Keratinocyte (primary cell): ENCODE results near the gene PHACTR1. TPM values are rescaled to one million over a fixed set of nuclear protein-coding genes. Genes with fewer than 3 reads are reported as not detected.

Source experiments
- DNase-seq: peaks from one replicate; pipeline ENCODE4 v3.0.0-alpha.2; 2011; ENCODE audit warnings: low read depth, missing footprints, low spot score
- FAIRE-seq: peaks from 2 replicates; lab custom pipeline; 2011; peaks lifted over from hg19 to GRCh38; lab: Jason Lieb, UNC
- H2AFZ ChIP-seq: 2 replicates; pipeline ENCODE4 v1.6.0; 2012; ENCODE audit warnings: low read length, control low read depth, inconsistent platforms; ENCODE audit not compliant: control insufficient read depth
- H3K27ac ChIP-seq: 2 replicates; pipeline ENCODE4 v1.5.1; 2011; ENCODE audit warnings: low read length; ENCODE audit not compliant: control insufficient read depth, insufficient read depth
- H3K27me3 ChIP-seq: 3 replicates; pipeline ENCODE4 v1.6.0; 2011; ENCODE audit warnings: low read length; ENCODE audit not compliant: control insufficient read depth, insufficient read depth; ENCODE audit errors: extremely low read depth
- H3K36me3 ChIP-seq, 2 experiments: 2 replicates in 1 of 2; 3 replicates in 1 of 2; pipeline ENCODE4 v1.5.1; 2011; ENCODE audit warnings: low read length in 2 of 2, mild to moderate bottlenecking in 1 of 2; ENCODE audit not compliant: control insufficient read depth in 2 of 2, insufficient read depth in 2 of 2; ENCODE audit errors: extremely low read depth in 1 of 2
- H3K4me1 ChIP-seq: 3 replicates; pipeline ENCODE4 v1.5.1; 2011; ENCODE audit warnings: low read length; ENCODE audit not compliant: control insufficient read depth, insufficient read depth; ENCODE audit errors: extremely low read depth
- H3K4me2 ChIP-seq: 3 replicates; pipeline ENCODE4 v1.6.0; 2011; ENCODE audit warnings: low read depth, low read length; ENCODE audit not compliant: control insufficient read depth, insufficient read depth; ENCODE audit errors: extremely low read depth
- H3K4me3 ChIP-seq, 3 experiments: fragments of 200-600 bp in 1 of 3; sonication (generic) in 1 of 3; 2 replicates in 2 of 3; 3 replicates in 1 of 3; pipeline ENCODE4 v1.5.1; 2011 to 2016; ENCODE audit warnings: low read length in 3 of 3, mild to moderate bottlenecking in 3 of 3, control low read depth in 2 of 3, inconsistent platforms in 1 of 3, low read depth in 1 of 3, mixed read lengths in 1 of 3, mixed run types in 1 of 3, moderate library complexity in 1 of 3; ENCODE audit not compliant: control insufficient read depth in 2 of 3, insufficient read depth in 2 of 3; ENCODE audit errors: extremely low read depth in 1 of 3
- H3K79me2 ChIP-seq: 2 replicates; pipeline ENCODE4 v1.6.0; 2012; ENCODE audit warnings: low read length; ENCODE audit not compliant: control insufficient read depth, insufficient read depth
- H3K9ac ChIP-seq: 3 replicates; pipeline ENCODE4 v1.6.0; 2011; ENCODE audit warnings: low read length; ENCODE audit not compliant: control insufficient read depth, insufficient read depth; ENCODE audit errors: extremely low read depth
- H3K9me1 ChIP-seq: 3 replicates; pipeline ENCODE4 v1.6.0; 2011; ENCODE audit warnings: low read length; ENCODE audit not compliant: control insufficient read depth, insufficient read depth; ENCODE audit errors: extremely low read depth
- H3K9me3 ChIP-seq: 2 replicates; pipeline ENCODE4 v1.5.1; 2012; ENCODE audit warnings: low read depth, low read length; ENCODE audit not compliant: control insufficient read depth
- H4K20me1 ChIP-seq: 3 replicates; pipeline ENCODE4 v1.6.0; 2011; ENCODE audit warnings: low read length; ENCODE audit not compliant: control insufficient read depth, insufficient read depth; ENCODE audit errors: extremely low read depth
- EZH2 ChIP-seq: IDR thresholded peaks from one replicate; pipeline ENCODE4 v1.6.1; 2012; ENCODE audit warnings: inconsistent platforms, mild to moderate bottlenecking, low read length, moderate library complexity
- dilution Hi-C: fragments of 300-500 bp; cut with MboI; formaldehyde crosslinking; loops from one replicate; pipeline ENCODE4 v1.7.0; 2020; ENCODE audit warnings: low sequenced_read_pairs; ENCODE audit not compliant: extremely low pct_ligation_motif_present
- polyA plus RNA-seq, 5 experiments: library from polyadenylated mRNA; depleted of rRNA in 3 of 5; stranded (reverse) in 3 of 5; stranded (forward) in 1 of 5; unstranded in 1 of 5; fragments of >200 nt; gene quantifications; 1 replicate in 1 of 5; 2 replicates in 3 of 5; 3 replicates in 1 of 5; pipeline versions ENCODE4 v1.2.1 to v1.2.3, GENCODE V29; 2011 to 2012; ENCODE audit warnings: missing spikeins in 2 of 5, low read depth in 1 of 5, low replicate concordance in 1 of 5
- TF ChIP-seq, protein P1 (sequence below), 3 experiments: IDR thresholded peaks in 1 of 3; conservative IDR thresholded peaks in 1 of 3; optimal IDR thresholded peaks in 1 of 3; 2 replicates in 2 of 3; 3 replicates in 1 of 3; pipeline versions ENCODE3 to v1.5.1; 2011; ENCODE audit warnings: low read length in 3 of 3, mild to moderate bottlenecking in 3 of 3, moderate library complexity in 2 of 3, control low read depth in 1 of 3, inconsistent platforms in 1 of 3; ENCODE audit not compliant: insufficient read depth in 2 of 3; ENCODE audit errors: extremely low read depth in 1 of 3

The PHACTR1 gene
- polyA plus RNA-seq, 1 donor (not counting 4 experiments of a cell fraction or from before 2014, with no cell fraction given), result 0.22 TPM

DNA sequence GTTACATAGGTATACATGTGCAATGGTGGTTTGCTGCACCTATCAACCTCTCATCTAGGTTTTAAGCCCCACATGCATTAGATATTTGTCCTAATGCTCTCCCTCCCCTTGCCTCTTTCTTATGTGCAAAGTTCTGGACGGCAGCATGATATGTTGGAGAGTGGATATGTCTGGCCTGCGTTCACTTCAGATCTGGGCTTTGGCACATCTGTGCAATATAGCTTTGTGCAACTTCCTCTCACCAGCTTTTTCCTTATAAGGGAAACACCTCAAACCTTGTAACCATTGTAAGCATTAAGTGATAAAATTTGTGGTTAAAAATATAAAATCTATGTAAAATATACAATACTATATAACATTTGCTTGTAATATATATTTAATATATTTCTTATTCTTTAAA, 288.0 kb downstream of the PHACTR1 start:
- H2AFZ ChIP-seq, result no peak overlapping the region
- no peaks in the 10 kb centered on the region for H3K9me3 ChIP-seq
- no peak overlapping the region for H3K9ac ChIP-seq
- H3K4me1 ChIP-seq, result no peaks in the 10 kb centered on the region
- H3K79me2 ChIP-seq, result no peaks in the 10 kb centered on the region
- no peak overlapping the region for H3K27ac ChIP-seq
- TF ChIP-seq EZH2, result no peak
- TF ChIP-seq, protein P1, sequence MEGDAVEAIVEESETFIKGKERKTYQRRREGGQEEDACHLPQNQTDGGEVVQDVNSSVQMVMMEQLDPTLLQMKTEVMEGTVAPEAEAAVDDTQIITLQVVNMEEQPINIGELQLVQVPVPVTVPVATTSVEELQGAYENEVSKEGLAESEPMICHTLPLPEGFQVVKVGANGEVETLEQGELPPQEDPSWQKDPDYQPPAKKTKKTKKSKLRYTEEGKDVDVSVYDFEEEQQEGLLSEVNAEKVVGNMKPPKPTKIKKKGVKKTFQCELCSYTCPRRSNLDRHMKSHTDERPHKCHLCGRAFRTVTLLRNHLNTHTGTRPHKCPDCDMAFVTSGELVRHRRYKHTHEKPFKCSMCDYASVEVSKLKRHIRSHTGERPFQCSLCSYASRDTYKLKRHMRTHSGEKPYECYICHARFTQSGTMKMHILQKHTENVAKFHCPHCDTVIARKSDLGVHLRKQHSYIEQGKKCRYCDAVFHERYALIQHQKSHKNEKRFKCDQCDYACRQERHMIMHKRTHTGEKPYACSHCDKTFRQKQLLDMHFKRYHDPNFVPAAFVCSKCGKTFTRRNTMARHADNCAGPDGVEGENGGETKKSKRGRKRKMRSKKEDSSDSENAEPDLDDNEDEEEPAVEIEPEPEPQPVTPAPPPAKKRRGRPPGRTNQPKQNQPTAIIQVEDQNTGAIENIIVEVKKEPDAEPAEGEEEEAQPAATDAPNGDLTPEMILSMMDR (optimal IDR thresholded peaks at IDR 0.05 in 1 of 3, IDR thresholded peaks at IDR 0.05 in 1 of 3, conservative IDR thresholded peaks at IDR 0.05 in 1 of 3; ENCODE audit: extremely low read depth in 1 of 3, insufficient read depth in 2 of 3, low read length in 3 of 3), result no peak
- no peaks in the 10 kb centered on the region for H4K20me1 ChIP-seq
- no peak for DNase-seq
- H3K36me3 ChIP-seq, result no peaks in the 10 kb centered on the region
- no peak overlapping the region for H3K4me2 ChIP-seq
- H3K27me3 ChIP-seq, result no peaks in the 10 kb centered on the region
- H3K4me3 ChIP-seq, result no peak overlapping the region
- FAIRE-seq, result no peak
- dilution Hi-C loops, result no loop called here
- H3K9me1 ChIP-seq, result no peaks in the 10 kb centered on the region

DNA sequence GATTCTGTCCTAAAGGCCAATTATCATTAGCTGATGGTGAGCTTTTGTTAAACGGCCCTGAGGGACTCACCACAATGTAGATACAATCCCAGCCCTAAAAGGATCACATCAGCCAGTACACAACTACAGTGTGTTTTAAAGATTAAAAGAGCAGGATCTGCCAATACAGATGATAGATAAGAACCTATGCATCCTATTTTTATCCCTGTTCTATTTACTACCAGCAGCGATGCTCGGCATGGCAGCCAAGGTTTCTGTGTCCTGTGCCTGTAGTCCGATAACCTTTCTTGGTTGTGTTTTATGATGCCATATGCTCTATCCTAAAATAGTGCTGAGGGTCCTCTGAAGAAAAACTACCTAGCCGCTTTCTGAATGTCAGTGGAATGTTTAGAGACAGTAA, 289.4 kb downstream of the PHACTR1 start:
- DNase-seq (no peak), FAIRE-seq (no peak)
- H4K20me1 ChIP-seq, result no peaks in the 10 kb centered on the region
- H3K27me3 ChIP-seq, result peaks cover 4% of the 10 kb centered on the region
- no peaks in the 10 kb centered on the region for H3K79me2 ChIP-seq
- H3K36me3 ChIP-seq, result no peaks in the 10 kb centered on the region
- H3K9ac ChIP-seq, result no peak overlapping the region
- H3K4me3 ChIP-seq, result no peak overlapping the region
- no peak overlapping the region for H2AFZ ChIP-seq
- H3K9me1 ChIP-seq, result no peaks in the 10 kb centered on the region
- H3K4me1 ChIP-seq, result no peaks in the 10 kb centered on the region
- no peaks in the 10 kb centered on the region for H3K9me3 ChIP-seq
- TF ChIP-seq EZH2, result no peak
- TF ChIP-seq, protein P1 (optimal IDR thresholded peaks at IDR 0.05 in 1 of 3, IDR thresholded peaks at IDR 0.05 in 1 of 3, conservative IDR thresholded peaks at IDR 0.05 in 1 of 3; ENCODE audit: extremely low read depth in 1 of 3, insufficient read depth in 2 of 3, low read length in 3 of 3), result no peak
- no peak overlapping the region for H3K27ac ChIP-seq
- no peak overlapping the region for H3K4me2 ChIP-seq
- dilution Hi-C loops, result no loop called here
